K562 (cell line): Measurements from ENCODE around the gene ZNF26. TPM values are rescaled to one million over a fixed set of nuclear protein-coding genes. Genes with fewer than 3 reads are reported as not detected.

Source experiments
- ADNP ChIP-seq: fragments of 200-800 bp; sonication (Bioruptor generic); IDR thresholded peaks from 2 replicates; pipeline ENCODE4 v1.6.1; 2016; ENCODE audit warnings: missing genetic modification characterization, missing compliant biosample characterization
- ATF4 ChIP-seq: fragments of 450-650 bp; formaldehyde crosslinking; IDR thresholded peaks from 2 replicates; pipeline ENCODE4 v1.4.0; 2022; ENCODE audit warnings: mild to moderate bottlenecking, moderate library complexity
- CXXC5 ChIP-seq: fragments of 250-450 bp; sonication (Bioruptor Pico); IDR thresholded peaks from 2 replicates; pipeline ENCODE4 v1.8.0; 2022; ENCODE audit warnings: inconsistent platforms, mild to moderate bottlenecking, moderate library complexity
- ELF4 ChIP-seq: fragments of 450-650 bp; formaldehyde crosslinking; IDR thresholded peaks from 2 replicates; pipeline ENCODE4 v1.4.0; 2022; ENCODE audit warnings: missing genetic modification characterization
- ETV1 ChIP-seq: fragments of 450-650 bp; conservative IDR thresholded peaks from 2 replicates; pipeline ENCODE4 v1.6.1; 2016; ENCODE audit warnings: missing genetic modification characterization, control low read depth, low read depth, missing compliant biosample characterization
- FOS ChIP-seq: IDR thresholded peaks from 3 replicates; pipeline ENCODE4 v1.6.1; 2011; ENCODE audit not compliant: insufficient read length; ENCODE audit errors: extremely low read depth
- FOXA3 ChIP-seq, 2 experiments: fragments of 450-650 bp in 1 of 2; sonication (generic) in 1 of 2; formaldehyde crosslinking; IDR thresholded peaks in 1 of 2; conservative IDR thresholded peaks in 1 of 2; 2 replicates each; pipeline versions ENCODE4 v1.4.0 to v1.8.0; 2020 to 2022; ENCODE audit warnings: mild to moderate bottlenecking in 2 of 2, missing genetic modification reagents in 1 of 2
- FOXP1 ChIP-seq: sonication (generic); formaldehyde crosslinking; IDR thresholded peaks from 2 replicates; pipeline ENCODE4 v1.8.0; 2022; ENCODE audit warnings: mild to moderate bottlenecking, missing genetic modification reagents
- HES1 ChIP-seq: fragments of 450-650 bp; IDR thresholded peaks from 2 replicates; pipeline ENCODE4 v1.6.1; 2016; ENCODE audit warnings: low read depth, mild to moderate bottlenecking, moderate library complexity
- HIVEP1 ChIP-seq: fragments of 250-450 bp; sonication (Bioruptor Pico); IDR thresholded peaks from 2 replicates; pipeline ENCODE4 v1.4.0; 2020; ENCODE audit warnings: mild to moderate bottlenecking
- ILF3 ChIP-seq: fragments of 450-650 bp; IDR thresholded peaks from 2 replicates; pipeline ENCODE4 v1.6.1; 2018; ENCODE audit warnings: antibody characterized with exemption, mild to moderate bottlenecking, moderate library complexity, borderline replicate concordance
- MBD2 ChIP-seq: sonication (generic); IDR thresholded peaks from 2 replicates; pipeline ENCODE4 v1.6.1; 2016; ENCODE audit warnings: low read depth, borderline replicate concordance
- NCOR1 ChIP-seq: fragments of 450-650 bp; IDR thresholded peaks from 2 replicates; pipeline ENCODE4 v1.6.1; 2016; ENCODE audit warnings: mild to moderate bottlenecking, moderate library complexity
- NUFIP1 ChIP-seq: fragments of 450-650 bp; IDR thresholded peaks from 2 replicates; pipeline ENCODE4 v1.6.1; 2018; ENCODE audit not compliant: partially characterized antibody
- POLR2A ChIP-seq: fragments of 450-650 bp; conservative IDR thresholded peaks from 2 replicates; pipeline ENCODE4 v1.6.1; 2016
- POU5F1 ChIP-seq: fragments of 150-350 bp; IDR thresholded peaks from 2 replicates; pipeline ENCODE4 v1.6.1; 2014; ENCODE audit warnings: borderline replicate concordance, low read length, low read depth, mild to moderate bottlenecking; ENCODE audit not compliant: partially characterized antibody
- SMAD1 ChIP-seq: fragments of 150-350 bp; IDR thresholded peaks from 2 replicates; pipeline ENCODE4 v1.6.1; 2014; ENCODE audit warnings: low read length, low read depth; ENCODE audit not compliant: partially characterized antibody
- SMAD3 ChIP-seq: fragments of 450-650 bp; formaldehyde crosslinking; conservative IDR thresholded peaks from 2 replicates; pipeline ENCODE4 v1.4.0; 2020; ENCODE audit warnings: mild to moderate bottlenecking
- SMAD4 ChIP-seq: fragments of 250-450 bp; sonication (Bioruptor Pico); conservative IDR thresholded peaks from 2 replicates; pipeline ENCODE4 v1.8.0; 2021; ENCODE audit warnings: inconsistent platforms, mild to moderate bottlenecking, moderate library complexity
- SNIP1 ChIP-seq: fragments of 450-650 bp; IDR thresholded peaks from 2 replicates; pipeline ENCODE4 v1.7.1; 2017; ENCODE audit warnings: low read depth, mild to moderate bottlenecking
- STAT6 ChIP-seq: sonication (generic); formaldehyde crosslinking; IDR thresholded peaks from 2 replicates; pipeline ENCODE4 v1.8.1; 2023; ENCODE audit warnings: mild to moderate bottlenecking, missing genetic modification reagents
- TBL1XR1 ChIP-seq, 2 experiments: IDR thresholded peaks; 2 replicates each; pipeline ENCODE4 v1.6.1; 2012; ENCODE audit warnings: improper control_type of control experiment in 2 of 2, low read length in 2 of 2, mild to moderate bottlenecking in 1 of 2
- ZC3H4 ChIP-seq: sonication (generic); formaldehyde crosslinking; IDR thresholded peaks from 2 replicates; pipeline ENCODE4 v1.9.0; 2021; ENCODE audit warnings: missing genetic modification reagents, borderline replicate concordance
- ZNF24 ChIP-seq: fragments of 450-650 bp; IDR thresholded peaks from 2 replicates; pipeline ENCODE4 v1.6.1; 2016
- ZNF431 ChIP-seq: sonication (generic); formaldehyde crosslinking; IDR thresholded peaks from 2 replicates; pipeline ENCODE4 v1.8.0; 2022; ENCODE audit warnings: mild to moderate bottlenecking, missing genetic modification reagents
- ZNF444 ChIP-seq: fragments of 250-450 bp; sonication (Bioruptor Pico); IDR thresholded peaks from 2 replicates; pipeline ENCODE4 v1.4.0; 2020; ENCODE audit warnings: mild to moderate bottlenecking, moderate library complexity
- polyA plus RNA-seq, 8 experiments: library from polyadenylated mRNA; depleted of rRNA in 4 of 8; stranded (reverse) in 5 of 8; unstranded in 3 of 8; fragments of >200 nt; fragmentation: Nextera tagmentation in 2 of 8; fragmentation: Illumina TruSeq in 1 of 8; extraction: Ambion mirVana in 2 of 8; extraction: Trizol in 1 of 8; gene quantifications; 2 replicates each; pipeline versions ENCODE4 v1.2.1 to v1.2.3, GENCODE V29; 2011 to 2014; ENCODE audit warnings: inconsistent platforms in 1 of 8, missing spikeins in 1 of 8
- total RNA-seq, 7 experiments: library from RNA; depleted of rRNA in 6 of 7; stranded (reverse); fragments of >200 nt in 6 of 7; fragmentation: Illumina TruSeq in 2 of 7; extraction: Trizol in 2 of 7; gene quantifications; 2 replicates each; pipeline versions ENCODE4 v1.2.1 to v1.2.3, GENCODE V29; 2011 to 2021; ENCODE audit warnings: low replicate concordance in 1 of 7

ZNF26 gene
- total and polyA plus RNA-seq, 9 of the 15 experiments (the other 6 are each of a cell fraction or from before 2014, with no cell fraction given): 1.2 to 14.1 (median 8.0) TPM

GRCh38 chr12:133037207-133038005, 51.2 kb downstream of the ZNF26 start, which contains the start of gene ZNF84 (continued):
- TF ChIP-seq ATF4 (CRISPR knock-in tag) (no peak), FOS (no peak), SMAD4 (CRISPR knock-in tag) (peak; percentile 73), FOXA3 (CRISPR knock-in tag; conservative IDR thresholded peaks at IDR 0.05 in 1 of 2, IDR thresholded peaks at IDR 0.05 in 1 of 2) (peak in 1 of 2 experiments; percentile 76; a peak in 1 of 4 replicates), FOXP1 (CRISPR knock-in tag) (peak; percentile 94), TBL1XR1 (IDR thresholded peaks at IDR 0.05; ENCODE audit: low read length in 2 of 2) (no peak), HES1 (peak; percentile 68; the same call in 1 of the 2 replicates), ELF4 (CRISPR knock-in tag) (no peak), ADNP (no peak), POU5F1 (peak; percentile 48), NCOR1 (no peak), ZNF444 (CRISPR knock-in tag) (no peak), SNIP1 (no peak), ILF3 (peak; percentile 48; the same call in 1 of the 2 replicates), SMAD3 (CRISPR knock-in tag) (0 out of 2 replicates have a peak, but pooled peaks have one; percentile 29), ZNF24 (no peak), ZC3H4 (CRISPR knock-in tag) (no peak), ZNF431 (CRISPR knock-in tag) (peak; percentile 82), SMAD1 (no peak), HIVEP1 (0 out of 2 replicates have a peak, but pooled peaks have one; percentile 55), NUFIP1 (no peak), MBD2 (peak; percentile 59; the same call in 1 of the 2 replicates), POLR2A (peak; percentile 75), CXXC5 (peak; percentile 97), ETV1 (tag) (0 out of 2 replicates have a peak, but pooled peaks have one; percentile 36), STAT6 (CRISPR knock-in tag) (no peak)
